Measurements from ENCODE around the gene WDR33.
A peak's percentile ranks its signal among the peaks of the same experiment; 100 is the strongest.

Gene WDR33

GRCh38 chr2:127747621-127748020 lies 63.4 kb downstream of the WDR33 start:
- DNase-seq: no peak
- no peaks in the 10 kb centered on the region for H3K9me3 ChIP-seq (ENCODE audit: severe bottlenecking)
- H3K36me3 ChIP-seq: peaks cover 22% of the 10 kb centered on the region
- no peak overlapping the region for H3K4me3 ChIP-seq (ENCODE audit: low read depth, low read length)
- H3K27ac ChIP-seq: no peak overlapping the region
- H3K27me3 ChIP-seq (ENCODE audit: insufficient read depth, low read depth, severe bottlenecking): no peaks in the 10 kb centered on the region
- TF ChIP-seq CTCF (IDR thresholded peaks at IDR 0.05; ENCODE audit: low read depth, low read length): no peak

- H3K36me3 ChIP-seq: peaks cover 35% of the 10 kb centered on the region
- DNase-seq: no peak
- no peak for TF ChIP-seq CTCF (IDR thresholded peaks at IDR 0.05; ENCODE audit: low read depth, low read length)
- no peak overlapping the region for H3K27ac ChIP-seq
- H3K4me3 ChIP-seq (ENCODE audit: low read depth, low read length): no peak overlapping the region
- H3K27me3 ChIP-seq (ENCODE audit: insufficient read depth, low read depth, severe bottlenecking): no peaks in the 10 kb centered on the region
- H3K9me3 ChIP-seq (ENCODE audit: severe bottlenecking): no peaks in the 10 kb centered on the region
Measured at GRCh38 chr2:127743477-127744026, 67.4 kb downstream of the WDR33 start.

- H3K27me3 ChIP-seq (ENCODE audit: insufficient read depth, low read depth, severe bottlenecking): no peaks in the 10 kb centered on the region
- TF ChIP-seq CTCF (IDR thresholded peaks at IDR 0.05; ENCODE audit: low read depth, low read length): no peak
- H3K9me3 ChIP-seq (ENCODE audit: severe bottlenecking): no peaks in the 10 kb centered on the region
- peak overlapping the region; percentile 56 for H3K27ac ChIP-seq
- peaks cover 44% of the 10 kb centered on the region for H3K36me3 ChIP-seq
- DNase-seq: no peak
- no peak overlapping the region for H3K4me3 ChIP-seq (ENCODE audit: low read depth, low read length)
Measured at GRCh38 chr2:127740665-127741288, 70.2 kb downstream of the WDR33 start.

- DNase-seq: no peak
- Histone ChIP-seq H3K27me3 (ENCODE audit: insufficient read depth, low read depth, severe bottlenecking) (no peaks in the 10 kb centered on the region), H3K27ac (no peak overlapping the region), H3K4me3 (ENCODE audit: low read depth, low read length) (no peak overlapping the region), H3K9me3 (ENCODE audit: severe bottlenecking) (no peaks in the 10 kb centered on the region), H3K36me3 (peaks cover 37% of the 10 kb centered on the region)
- TF ChIP-seq CTCF (IDR thresholded peaks at IDR 0.05; ENCODE audit: low read depth, low read length): no peak
Measured at GRCh38 chr2:127739800-127740199, 71.2 kb downstream of the WDR33 start.

- Histone ChIP-seq H3K4me3 (ENCODE audit: low read depth, low read length) (no peak overlapping the region), H3K27ac (no peak overlapping the region), H3K27me3 (ENCODE audit: insufficient read depth, low read depth, severe bottlenecking) (no peaks in the 10 kb centered on the region), H3K36me3 (peaks cover 32% of the 10 kb centered on the region), H3K9me3 (ENCODE audit: severe bottlenecking) (no peaks in the 10 kb centered on the region)
- TF ChIP-seq CTCF (IDR thresholded peaks at IDR 0.05; ENCODE audit: low read depth, low read length): no peak
- DNase-seq: no peak
Measured at GRCh38 chr2:127737892-127738291, 73.1 kb downstream of the WDR33 start.
